Thyroid gland (tissue), 4 donors: Measurements from ENCODE around the gene FIG4. TPM values are rescaled to one million over a fixed set of nuclear protein-coding genes. Genes with fewer than 3 reads are reported as not detected.

ENCODE experiments used
- DNase-seq, 2 donors: peaks; one replicate each; pipeline ENCODE4 v3.0.0-alpha.2; 2019
- H3K27ac ChIP-seq, 3 donors: fragments of 200-600 bp; sonication (generic); 1 replicate in 2 of 3; 2 replicates in 1 of 3; pipeline ENCODE4 v1.5.1; 2016 to 2019; ENCODE audit warnings: mild to moderate bottlenecking in 1 of 3, moderate library complexity in 1 of 3
- H3K27me3 ChIP-seq: fragments of 200-600 bp; sonication (generic); one replicate; pipeline ENCODE4 v1.5.1; 2019
- H3K36me3 ChIP-seq, 2 donors: fragments of 200-600 bp; sonication (generic); one replicate each; pipeline ENCODE4 v1.5.1; 2016 to 2019
- H3K4me1 ChIP-seq, 2 donors: fragments of 200-600 bp; sonication (generic); one replicate each; pipeline ENCODE4 v1.5.1; 2017 to 2019
- H3K4me3 ChIP-seq, 3 donors: fragments of 200-600 bp; sonication (generic); replicated peaks in 1 of 3; 1 replicate in 2 of 3; 2 replicates in 1 of 3; pipeline ENCODE4 v1.5.1; 2016; ENCODE audit warnings: mild to moderate bottlenecking in 1 of 3
- H3K9me3 ChIP-seq: fragments of 200-600 bp; sonication (generic); one replicate; pipeline ENCODE4 v1.5.1; 2017
- CTCF ChIP-seq, 6 experiments: fragments of 200-600 bp in 3 of 6; fragments of 450-650 bp in 3 of 6; sonication (generic) in 3 of 6; IDR thresholded peaks; one replicate each; pipeline ENCODE4 v1.5.1; 2016 to 2019; ENCODE audit warnings: antibody characterized with exemption in 6 of 6, mild to moderate bottlenecking in 2 of 6, inconsistent platforms in 1 of 6, moderate library complexity in 1 of 6
- POLR2A ChIP-seq, 2 donors: fragments of 450-650 bp; IDR thresholded peaks; one replicate each; pipeline ENCODE4 v1.6.1; 2017; ENCODE audit warnings: antibody characterized with exemption in 2 of 2, mild to moderate bottlenecking in 2 of 2, moderate library complexity in 1 of 2
- WGBS, 2 donors: methylation state at CpG; one replicate each; pipeline ENCODE4 v1.1.5; 2017; 5-methylcytosine and 5-hydroxymethylcytosine counted together
- intact Hi-C: fragments of 100-400 bp; cut with DNase I; formaldehyde crosslinking; loops from one replicate; pipeline ENCODE4 v1.15.1; 2023
- total RNA-seq, 4 donors: library from RNA; depleted of rRNA; stranded (reverse); fragments of >200 nt; gene quantifications; one replicate each; pipeline ENCODE4 v1.2.3, GENCODE V29; 2016

The FIG4 gene
- total RNA-seq, 4 donors from 2014 or later, result 11.7 to 17.0 (median 16.6) TPM

- Histone ChIP-seq H3K27me3 (no peaks in the 10 kb centered on the region), H3K36me3 (peaks cover 0 to 3% of the 10 kb centered on the region in 2 donors), H3K27ac (peak overlapping the region in 2 of 3 donors; percentile 41 to 52), H3K9me3 (no peaks in the 10 kb centered on the region), H3K4me3 (no peak overlapping the region), H3K4me1 (peaks cover 8 to 16% of the 10 kb centered on the region in 2 donors)
- DNase-seq, result no peak
- 98 to 100% methylated on average over 1 of the region's 1 CpG for WGBS, 2 donors
- no peak for TF ChIP-seq CTCF (IDR thresholded peaks at IDR 0.05)
- TF ChIP-seq POLR2A (IDR thresholded peaks at IDR 0.05), result no peak
- intact Hi-C loops, result no loop called here
These were observed 101.9 kb downstream of the FIG4 start for GRCh38 chr6:109793021-109793420.

GRCh38 chr6:109793792-109794191 is 102.7 kb downstream of the FIG4 start:
- peak overlapping the region in 2 of 3 donors; percentile 47 to 52 for H3K27ac ChIP-seq
- WGBS, 2 donors, result 35 to 47% methylated on average over 1 of the region's 1 CpG
- TF ChIP-seq CTCF (IDR thresholded peaks at IDR 0.05) (no peak), POLR2A (IDR thresholded peaks at IDR 0.05) (no peak)
- H3K4me3 ChIP-seq, result no peak overlapping the region
- intact Hi-C loops, result no loop called here
- H3K9me3 ChIP-seq, result no peaks in the 10 kb centered on the region
- H3K4me1 ChIP-seq, result peaks cover 8 to 16% of the 10 kb centered on the region in 2 donors
- DNase-seq, result peak in 1 of 2 donors; percentile 25
- no peaks in the 10 kb centered on the region for H3K27me3 ChIP-seq
- H3K36me3 ChIP-seq, result peaks cover 0 to 3% of the 10 kb centered on the region in 2 donors

DNA sequence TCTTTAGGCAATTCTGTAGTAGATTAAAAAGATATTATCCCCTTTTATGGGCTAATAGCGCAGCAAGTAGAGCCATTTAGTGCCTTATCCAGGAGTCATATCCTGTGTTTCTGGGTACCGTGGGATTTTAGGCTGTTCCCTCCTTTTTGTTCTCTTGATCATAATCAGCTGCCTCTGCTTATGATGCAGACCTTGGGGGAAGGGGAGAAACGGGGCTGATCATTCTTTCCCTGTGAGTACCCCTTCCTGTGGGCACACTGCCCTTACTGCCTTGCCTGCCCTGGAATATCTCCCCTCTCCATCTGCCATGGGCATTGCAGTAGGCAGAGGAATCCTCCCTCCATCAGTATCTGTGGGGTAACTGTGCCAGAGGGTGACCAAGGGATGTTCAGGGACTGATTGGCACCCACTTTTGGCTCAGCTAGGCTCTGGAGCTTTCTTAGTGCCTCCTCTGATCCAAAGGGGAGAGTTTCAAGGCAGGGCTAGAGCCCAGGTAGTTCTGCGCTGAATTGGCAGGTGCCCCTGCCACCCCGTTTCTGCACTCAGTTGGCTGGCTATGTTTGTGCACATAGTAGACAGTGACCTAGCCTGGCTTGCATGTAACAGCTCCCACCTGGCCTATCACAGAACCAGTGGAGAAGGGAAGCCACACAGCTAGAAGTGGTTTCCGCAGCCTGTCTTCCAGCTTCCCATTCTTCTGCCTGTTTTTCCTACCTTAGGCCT is 103.3 kb downstream of the FIG4 start:
- H3K27ac ChIP-seq, result peak overlapping the region in 2 of 3 donors; percentile 4 to 47

DNA sequence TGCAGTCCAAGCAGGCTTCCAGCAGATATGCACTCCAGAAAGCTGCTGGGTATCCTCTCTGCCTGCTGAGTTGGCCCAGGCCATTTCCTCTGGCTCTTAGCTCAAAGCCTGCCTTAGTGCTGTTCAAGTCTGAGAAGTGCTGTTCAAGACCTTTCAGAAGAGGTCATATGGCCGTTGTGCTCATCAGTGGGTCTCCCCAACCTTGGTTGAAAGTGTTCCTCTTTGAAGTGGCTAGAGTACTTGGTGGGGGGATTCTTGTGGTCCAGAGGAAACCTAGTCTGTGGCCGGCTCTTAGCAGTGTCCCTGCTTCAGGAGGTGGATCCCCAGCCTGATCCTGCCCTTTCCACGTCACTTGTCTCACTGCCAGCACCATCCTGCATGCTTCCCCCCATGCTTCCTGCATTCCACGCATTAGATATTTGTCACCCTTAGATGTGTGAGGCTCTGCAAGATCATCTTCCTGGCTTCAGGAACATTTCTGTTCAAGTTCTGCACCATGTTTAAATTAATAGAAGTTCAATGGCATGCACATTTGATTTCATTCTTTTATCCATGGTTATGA is 105.0 kb downstream of the FIG4 start:
- intact Hi-C loops, result no loop called here
- DNase-seq, result no peak
- H3K9me3 ChIP-seq, result no peaks in the 10 kb centered on the region
- H3K4me3 ChIP-seq, result no peak overlapping the region
- H3K27ac ChIP-seq, result no peak overlapping the region
- peaks cover 0 to 3% of the 10 kb centered on the region in 2 donors for H3K36me3 ChIP-seq
- peaks cover 8 to 16% of the 10 kb centered on the region in 2 donors for H3K4me1 ChIP-seq
- TF ChIP-seq CTCF (IDR thresholded peaks at IDR 0.05), result no peak
- no peak for TF ChIP-seq POLR2A (IDR thresholded peaks at IDR 0.05)
- no peaks in the 10 kb centered on the region for H3K27me3 ChIP-seq
- WGBS, 2 donors, result 68 to 81% methylated on average over 4 of the region's 4 CpGs

More for the DNA sequence above, 103.3 kb downstream of the FIG4 start:
- intact Hi-C loops, result no loop called here
- no peak for TF ChIP-seq POLR2A (IDR thresholded peaks at IDR 0.05)
- H3K4me1 ChIP-seq, result peaks cover 8 to 16% of the 10 kb centered on the region in 2 donors
- H3K4me3 ChIP-seq, result no peak overlapping the region
- no peaks in the 10 kb centered on the region for H3K9me3 ChIP-seq
- no peak for DNase-seq
- no peaks in the 10 kb centered on the region for H3K27me3 ChIP-seq
- 82 to 85% methylated on average over 6 of the region's 6 CpGs for WGBS, 2 donors
- peaks cover 0 to 3% of the 10 kb centered on the region in 2 donors for H3K36me3 ChIP-seq

DNA sequence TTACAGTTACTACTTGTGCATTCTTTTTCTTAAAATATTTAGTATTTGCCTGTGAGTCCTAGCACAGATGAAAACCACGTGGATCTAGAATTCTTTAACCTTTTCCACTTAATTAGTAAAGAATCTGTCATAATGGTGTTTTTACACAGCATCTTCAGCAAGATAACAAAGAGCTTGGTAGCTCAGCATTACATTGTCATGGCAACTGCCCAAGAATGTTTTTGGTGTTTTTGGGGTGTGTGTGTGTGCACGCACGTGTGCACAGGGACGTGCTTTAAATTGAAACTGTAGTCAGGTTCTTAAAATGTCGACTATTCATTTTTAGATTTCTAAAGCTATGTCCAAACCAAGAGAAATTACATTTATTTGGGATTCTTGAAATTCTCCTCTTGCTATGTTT is 108.0 kb downstream of the FIG4 start:
- 93 to 97% methylated on average over 5 of the region's 5 CpGs for WGBS, 2 donors
- peaks cover 7% of the 10 kb centered on the region in 2 donors for H3K4me1 ChIP-seq
- H3K36me3 ChIP-seq, result no peaks in the 10 kb centered on the region
- H3K27me3 ChIP-seq, result no peaks in the 10 kb centered on the region
- intact Hi-C loops, result no loop called here
- no peak overlapping the region for H3K27ac ChIP-seq
- H3K4me3 ChIP-seq, result no peak overlapping the region
- no peak for DNase-seq
- no peaks in the 10 kb centered on the region for H3K9me3 ChIP-seq
- TF ChIP-seq CTCF (IDR thresholded peaks at IDR 0.05) (no peak), POLR2A (IDR thresholded peaks at IDR 0.05) (no peak)
